ENCODE measurements around the gene WDR70.

GRCh38 chr5:37557734-37558293 is 178.7 kb downstream of the WDR70 start:
- TF ChIP-seq CTCF (IDR thresholded peaks at IDR 0.05) (no peak), POLR2A (IDR thresholded peaks at IDR 0.05) (no peak)

Measured in prostate gland (tissue), 2 donors.